ENCODE measurements around the gene FOXK1.
A peak's percentile ranks its signal among the peaks of the same experiment; 100 is the strongest.
"Not testable (repeated sequence)": the region's sequence is repeated elsewhere in the genome, so short reads cannot be mapped to it uniquely, and the experiment has no call there.

Gene FOXK1

DNA sequence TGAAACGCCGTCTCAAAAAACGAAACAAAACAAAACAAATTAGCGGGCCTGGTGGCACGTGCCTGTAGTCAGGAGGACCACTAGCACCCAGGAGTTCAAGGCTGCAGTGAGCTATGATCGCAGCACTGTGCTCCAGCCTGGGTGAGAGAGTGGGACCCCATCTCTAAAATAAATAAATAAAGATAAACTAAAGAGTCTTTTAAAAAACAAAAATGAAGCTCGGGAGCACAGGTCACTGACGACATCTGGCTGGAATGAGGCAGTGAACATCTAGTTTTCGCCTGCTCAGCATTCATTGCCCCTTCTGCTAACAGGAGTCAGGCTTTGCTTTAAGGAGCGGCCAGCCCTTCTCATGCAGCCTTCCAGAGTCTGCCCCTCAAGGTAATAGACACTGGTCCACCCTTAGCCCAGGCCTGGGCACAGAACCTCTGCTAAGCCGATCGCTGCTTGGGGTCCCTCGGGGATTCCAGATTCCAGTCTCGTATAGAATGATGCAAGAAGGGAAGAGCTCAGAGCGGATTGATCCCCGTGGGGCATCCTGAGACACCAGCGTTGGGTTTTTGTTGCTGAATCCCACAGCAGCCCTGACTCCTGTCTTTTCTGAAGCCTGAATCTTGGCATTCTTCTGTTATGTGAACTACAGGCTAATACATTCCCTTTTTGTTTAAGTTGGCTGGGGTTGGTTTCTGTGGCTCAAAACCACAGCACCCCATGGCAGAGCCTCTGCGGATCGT, 14.2 kb upstream of the FOXK1 start:
- peak; percentile 83 for DNase-seq (ENCODE audit: low spot score)

- DNase-seq (ENCODE audit: low spot score): no peak
Measured at GRCh38 chr7:4668510-4668847, 13.6 kb upstream of the FOXK1 start.

GRCh38 chr7:4670791-4671190, 11.3 kb upstream of the FOXK1 start:
- DNase-seq (ENCODE audit: low spot score): no peak

DNA sequence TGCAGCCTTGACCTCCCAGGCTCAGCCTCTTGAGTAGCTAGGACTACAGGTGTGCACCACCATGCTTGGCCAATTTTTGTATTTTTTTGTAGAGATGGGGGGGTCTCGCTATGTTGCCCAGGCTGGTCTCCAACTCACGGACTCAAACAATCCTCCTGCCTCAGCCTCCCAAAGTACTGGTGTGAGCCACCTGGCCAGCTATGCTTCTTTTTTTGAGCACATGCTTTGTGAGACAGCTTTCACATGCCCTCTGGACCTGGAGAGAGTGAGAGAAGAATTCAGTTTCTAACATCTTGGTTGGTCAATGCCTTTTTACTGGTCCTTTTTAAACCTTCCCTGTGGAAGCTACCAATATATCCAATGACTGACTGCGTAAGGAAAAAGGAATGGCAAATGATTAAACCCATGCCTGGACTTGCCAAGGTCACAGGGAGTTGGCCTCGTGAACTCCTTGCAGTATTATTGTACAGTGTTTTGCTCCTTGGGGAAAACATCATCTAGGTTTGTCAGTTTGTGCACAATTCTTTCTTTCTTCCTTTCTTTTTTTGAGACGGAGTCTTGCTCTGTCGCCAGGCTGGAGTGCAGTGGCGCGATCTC, 6.2 kb upstream of the FOXK1 start:
- DNase-seq (ENCODE audit: low spot score): no peak

DNA sequence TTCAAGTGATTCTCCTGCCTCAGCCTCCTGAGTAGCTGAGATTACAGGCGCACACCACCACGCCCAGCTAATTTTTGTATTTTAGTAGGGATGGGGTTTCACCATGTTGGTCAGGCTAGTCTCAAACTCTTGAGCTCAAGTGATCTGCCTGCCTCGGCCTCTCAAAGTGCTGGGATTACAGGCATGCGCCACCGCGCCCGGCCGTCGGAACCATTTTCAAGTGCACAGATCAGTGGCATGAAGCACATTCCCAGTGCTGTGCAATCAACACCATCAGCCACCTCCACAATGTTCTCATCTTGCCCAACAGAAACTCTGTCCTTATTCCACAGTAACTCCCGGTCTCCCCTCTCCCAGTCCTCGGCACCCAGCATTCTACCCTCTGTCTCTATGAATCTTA, 4.6 kb upstream of the FOXK1 start:
- DNase-seq (ENCODE audit: low spot score): not testable (repeated sequence)

- DNase-seq (ENCODE audit: low spot score): no peak
Measured at GRCh38 chr7:4681218-4681851, 760 bp upstream of the FOXK1 start.

- DNase-seq (ENCODE audit: low spot score): no peak
Measured at GRCh38 chr7:4682621-4683042, 537 bp downstream of the FOXK1 start.

DNA sequence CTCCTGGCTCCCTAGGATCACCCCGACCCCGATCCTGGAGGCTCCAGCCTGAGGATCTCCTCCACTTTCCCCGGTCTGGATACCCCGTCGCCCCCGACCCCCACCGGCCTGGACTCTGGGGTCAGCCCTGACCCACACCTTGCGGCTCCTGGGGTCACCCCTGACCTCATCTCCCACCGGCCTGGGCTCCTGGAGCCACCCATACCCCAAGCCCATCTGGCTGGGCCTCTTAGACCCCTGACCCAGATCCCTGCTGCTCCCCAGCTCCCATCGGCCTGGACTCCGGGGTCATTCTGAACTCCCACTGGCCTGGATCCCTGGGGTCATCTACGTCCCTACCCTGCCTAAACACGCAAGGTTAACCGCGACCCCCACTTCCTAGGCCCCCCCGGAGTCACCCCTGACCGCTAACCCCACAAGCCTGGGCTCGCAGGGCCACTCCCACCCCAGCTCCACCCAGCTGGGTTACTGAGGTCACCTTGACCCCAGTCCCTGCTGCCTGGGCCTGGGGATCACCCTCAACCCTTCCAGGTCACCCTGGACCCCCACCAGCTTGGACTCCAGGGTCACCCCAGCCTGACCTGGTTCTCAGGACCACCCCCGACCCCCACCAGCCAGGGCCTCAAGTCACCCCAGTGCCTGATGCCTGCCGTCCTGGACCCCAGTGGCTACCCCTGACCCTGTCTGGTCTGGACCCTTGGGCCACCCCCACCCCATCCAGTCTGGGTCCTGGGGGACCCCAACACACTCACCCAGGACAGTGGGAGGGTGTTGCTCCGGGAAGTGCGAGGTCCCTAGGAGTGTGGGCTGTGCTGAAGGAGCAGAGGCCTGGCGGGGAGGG, 1.2 kb downstream of the FOXK1 start:
- DNase-seq (ENCODE audit: low spot score): no peak

DNA sequence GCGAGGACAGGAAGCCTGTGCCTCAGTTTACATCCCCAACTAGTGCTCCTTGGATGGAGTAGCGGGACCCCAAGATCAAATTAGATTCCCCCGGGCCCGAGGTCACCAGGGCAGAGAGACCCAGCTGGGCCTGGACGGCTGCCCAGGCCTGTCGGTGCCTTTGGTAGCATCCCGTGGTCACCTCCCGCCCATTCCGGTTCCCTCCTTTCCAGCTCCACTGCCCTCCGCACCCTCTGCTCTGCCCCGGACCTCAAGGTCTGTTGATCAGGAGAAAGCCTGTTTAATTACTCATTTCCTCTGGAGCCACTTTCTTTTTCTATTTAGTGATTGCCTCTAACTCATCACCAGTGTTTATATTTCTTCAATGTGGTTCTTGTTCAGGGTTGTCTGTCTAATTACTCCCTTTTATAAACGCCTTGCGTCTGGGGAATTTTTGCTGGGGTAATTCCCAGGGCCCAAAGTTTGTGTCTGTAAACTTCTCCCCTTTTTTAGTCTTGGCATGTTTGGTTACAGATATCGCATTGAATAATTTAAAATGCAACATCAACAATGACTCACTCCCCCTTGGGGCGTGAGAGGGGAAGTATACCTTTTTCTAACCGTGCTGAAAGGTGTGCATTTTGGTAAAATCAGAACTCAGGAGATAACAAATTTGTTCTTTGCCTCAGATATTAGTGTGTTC, 1.9 kb downstream of the FOXK1 start:
- peak; percentile 64 for DNase-seq (ENCODE audit: low spot score)

- no peak for DNase-seq (ENCODE audit: low spot score)
Measured at GRCh38 chr7:4684846-4685245, 2.8 kb downstream of the FOXK1 start.

- DNase-seq (ENCODE audit: low spot score): not testable (repeated sequence)
Measured at GRCh38 chr7:4685676-4686075, 3.6 kb downstream of the FOXK1 start.

DNA sequence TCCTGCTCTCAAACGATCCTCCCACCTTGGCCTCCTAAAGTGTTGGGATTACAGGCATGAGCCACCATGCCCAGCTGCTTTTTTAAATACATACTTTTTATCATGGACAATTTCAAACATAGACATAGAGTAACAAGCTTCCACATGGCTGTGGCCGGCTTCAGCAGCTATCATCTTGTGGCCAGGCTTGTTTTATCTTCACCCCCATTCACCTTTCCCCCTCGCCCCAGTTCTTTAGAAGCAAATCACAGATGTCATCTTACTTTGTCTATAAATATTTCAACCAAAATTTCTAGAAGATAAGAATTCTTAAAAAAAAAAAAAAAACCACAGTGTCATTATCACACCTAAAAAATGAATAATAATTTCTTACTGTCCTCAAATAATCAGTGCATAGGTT, 5.9 kb downstream of the FOXK1 start:
- DNase-seq (ENCODE audit: low spot score): no peak

DNA sequence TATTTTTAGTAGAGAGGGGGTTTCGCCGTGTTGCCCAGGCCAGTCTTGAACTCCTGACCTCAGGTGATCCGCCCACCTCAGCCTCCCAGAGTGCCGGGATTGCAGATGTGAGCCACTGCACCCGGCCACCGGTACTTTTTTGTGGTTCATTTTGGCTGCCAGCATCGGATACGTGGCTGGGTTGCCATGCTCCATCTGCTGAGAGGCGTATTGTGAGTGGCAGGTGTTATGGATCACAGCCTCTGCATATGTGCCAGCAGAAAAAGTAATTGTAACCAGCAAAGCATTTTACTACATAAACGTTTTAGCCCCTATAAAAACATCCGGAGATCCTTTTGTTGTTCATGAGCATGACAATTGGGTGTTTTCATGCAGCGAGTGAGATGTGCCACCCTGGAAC, 7.1 kb downstream of the FOXK1 start:
- DNase-seq (ENCODE audit: low spot score): no peak

- DNase-seq (ENCODE audit: low spot score): no peak
Measured at GRCh38 chr7:4689668-4690067, 7.6 kb downstream of the FOXK1 start.

- no peak for DNase-seq (ENCODE audit: low spot score)
Measured at GRCh38 chr7:4690953-4691856, 9.1 kb downstream of the FOXK1 start.

GRCh38 chr7:4692055-4692454, 10.0 kb downstream of the FOXK1 start:
- DNase-seq (ENCODE audit: low spot score): no peak

GRCh38 chr7:4692622-4693021, 10.5 kb downstream of the FOXK1 start:
- DNase-seq (ENCODE audit: low spot score): not testable (repeated sequence)

- no peak for DNase-seq (ENCODE audit: low spot score)
Measured at GRCh38 chr7:4693152-4693551, 11.1 kb downstream of the FOXK1 start.

DNA sequence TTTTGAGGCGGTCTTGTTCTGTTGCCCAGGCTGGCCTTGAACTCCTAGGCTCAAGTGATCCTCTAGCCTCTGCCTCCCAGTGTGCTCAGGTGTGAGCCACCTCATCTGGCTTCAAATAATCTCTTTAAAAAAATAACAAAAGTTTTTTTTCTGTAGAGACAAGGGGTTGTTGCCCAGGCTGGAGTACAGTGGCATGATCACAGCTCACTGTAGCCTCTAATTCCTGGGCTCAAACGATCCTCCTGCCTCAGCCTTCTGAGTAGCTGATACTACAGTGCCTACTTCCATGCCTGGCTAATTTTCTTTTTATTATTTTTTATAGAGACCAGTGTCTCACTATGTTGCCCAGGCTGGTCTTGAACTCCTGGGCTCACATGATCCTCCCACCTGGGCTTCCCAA, 11.7 kb downstream of the FOXK1 start:
- DNase-seq (ENCODE audit: low spot score): no peak

DNA sequence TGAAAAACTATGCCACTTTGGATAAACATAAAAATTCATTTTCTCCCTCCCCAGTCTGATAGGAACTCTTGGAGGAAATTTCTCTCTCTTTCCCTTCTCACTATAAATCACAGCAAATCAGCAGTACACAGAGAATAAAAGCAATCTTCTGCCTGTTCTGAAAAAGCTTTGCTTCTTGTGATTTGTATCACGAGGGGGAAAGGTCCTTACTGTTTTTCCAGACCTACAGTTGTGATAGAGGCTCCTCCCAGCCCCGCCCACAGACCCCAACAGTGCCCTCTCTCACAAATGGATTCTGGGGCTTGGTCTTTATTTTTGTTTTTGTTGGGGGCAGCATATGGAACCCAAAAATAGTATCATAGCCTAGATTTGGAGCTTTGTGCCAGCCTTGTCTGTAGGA, 12.2 kb downstream of the FOXK1 start:
- DNase-seq (ENCODE audit: low spot score): no peak

DNA sequence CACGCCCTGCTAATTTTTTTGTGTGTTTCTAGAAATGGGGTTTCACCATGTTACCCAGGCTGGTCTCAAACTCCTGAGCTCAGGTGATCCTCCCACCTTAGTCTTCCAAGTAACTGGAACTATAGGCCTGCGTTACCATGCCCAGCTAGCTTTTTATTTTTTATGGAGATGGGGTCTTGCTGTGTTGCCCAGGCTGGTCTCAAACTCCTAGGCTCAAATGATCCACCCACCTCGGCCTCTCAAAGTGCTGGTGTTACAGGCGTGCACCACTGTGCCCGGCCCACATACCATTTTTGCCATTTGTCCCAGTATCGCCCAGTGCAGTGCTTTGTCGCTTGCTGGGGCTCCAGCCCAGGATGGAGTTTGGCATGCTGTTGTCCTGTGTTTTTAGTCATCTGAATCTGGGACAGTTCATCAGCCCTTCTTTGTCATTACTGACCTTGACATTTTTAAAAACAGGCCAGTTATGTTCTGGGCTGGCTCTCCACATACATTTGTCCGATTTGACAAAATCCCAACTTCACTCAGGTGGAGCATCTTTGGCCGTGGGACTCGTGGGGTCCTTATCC, 16.7 kb downstream of the FOXK1 start:
- DNase-seq (ENCODE audit: low spot score): no peak

Measured in hepatic stellate cell (primary cell).